22Rv1 (cell line): ENCODE measurements around the gene VPS26B.
"Not testable (repeated sequence)": the region's sequence is repeated elsewhere in the genome, so short reads cannot be mapped to it uniquely, and the experiment has no call there.

Source experiments
- H3K27ac ChIP-seq: fragments of 450-650 bp; 2 replicates; pipeline ENCODE4 v1.5.1; 2017
- CTCF ChIP-seq: fragments of 450-650 bp; IDR thresholded peaks from 2 replicates; pipeline ENCODE4 v1.5.1; 2017; ENCODE audit warnings: mild to moderate bottlenecking
- ZFX ChIP-seq: fragments of 450-650 bp; IDR thresholded peaks from 2 replicates; pipeline ENCODE4 v1.6.1; 2017; ENCODE audit warnings: antibody characterized with exemption, borderline replicate concordance

VPS26B gene

GRCh38 chr11:134250246-134250645 lies 25.8 kb downstream of the VPS26B start:
- H3K27ac ChIP-seq: no peak overlapping the region
- no peak for TF ChIP-seq CTCF
- no peak for TF ChIP-seq ZFX

- no peak overlapping the region for H3K27ac ChIP-seq
- TF ChIP-seq ZFX (no peak), CTCF (no peak)
Observed at GRCh38 chr11:134250675-134251074, 26.2 kb downstream of the VPS26B start.

- no peak for TF ChIP-seq ZFX
- no peak for TF ChIP-seq CTCF
- peak overlapping the region; percentile 68 for H3K27ac ChIP-seq
Observed at GRCh38 chr11:134252346-134253187, 28.1 kb downstream of the VPS26B start.

GRCh38 chr11:134253188-134253993 lies 28.9 kb downstream of the VPS26B start, which contains the start of the genes ACAD8 and THYN1:
ACAD8 (plus strand) TSS chr11:134253568; CDS start chr11:134253601, 33 bp downstream.
THYN1 (minus strand) TSS chr11:134253352; CDS start chr11:134252882, 470 bp downstream.
- H3K27ac ChIP-seq: peak within 1 kb of the TSS; percentile 68
- TF ChIP-seq CTCF: no peak
- TF ChIP-seq ZFX: no peak

- H3K27ac ChIP-seq: no peak overlapping the region
- TF ChIP-seq CTCF (no peak), ZFX (no peak)
Observed at GRCh38 chr11:134254433-134255183, 30.1 kb downstream of the VPS26B start.

GRCh38 chr11:134255184-134255561 lies 30.7 kb downstream of the VPS26B start:
- H3K27ac ChIP-seq: not testable (repeated sequence)

- TF ChIP-seq ZFX: no peak
- no peak for TF ChIP-seq CTCF
- H3K27ac ChIP-seq: no peak overlapping the region
Observed at GRCh38 chr11:134257101-134257500, 32.6 kb downstream of the VPS26B start.
